Posterior cingulate gyrus (tissue), 11 donors: Measurements from ENCODE around the gene AGO4.
A peak's percentile ranks its signal among the peaks of the same experiment; 100 is the strongest.
"Not testable (repeated sequence)": the region's sequence is repeated elsewhere in the genome, so short reads cannot be mapped to it uniquely, and the experiment has no call there.

Source experiments
- DNase-seq, 10 donors: peaks; one replicate each; pipeline versions ENCODE4 v3.0.0 to v3.0.0-alpha.2; 2020 to 2021; ENCODE audit warnings: mixed read lengths in 3 of 10
- intact Hi-C: fragments of 100-400 bp; cut with DNase I; formaldehyde crosslinking; loops from one replicate; pipeline ENCODE4 v1.15.1; 2023

AGO4 gene

GRCh38 chr1:35809114-35810095, 1.6 kb downstream of the AGO4 start:
- intact Hi-C loops, result no loop called here
- DNase-seq, result no peak

- DNase-seq, result no peak
- intact Hi-C loops, result no loop called here
These were observed 2.5 kb downstream of the AGO4 start for GRCh38 chr1:35810096-35810881.

- DNase-seq, intact Hi-C loops: not testable (repeated sequence)
These were observed 4.9 kb downstream of the AGO4 start for GRCh38 chr1:35812754-35813153.

- DNase-seq, result no peak
- intact Hi-C loops, result no loop called here
These were observed 17.4 kb downstream of the AGO4 start for GRCh38 chr1:35825255-35825654.

- no peak for DNase-seq
- intact Hi-C loops, result no loop called here
These were observed 24.6 kb downstream of the AGO4 start for GRCh38 chr1:35832276-35832905.

- DNase-seq, result no peak
- intact Hi-C loops, result no loop called here
These were observed 25.6 kb downstream of the AGO4 start for GRCh38 chr1:35833395-35833794.

- intact Hi-C loops, result no loop called here
- DNase-seq, result peak in 6 of 10 donors; percentile 18 to 89 (median 50)
These were observed 26.4 kb downstream of the AGO4 start for GRCh38 chr1:35834218-35834617.

GRCh38 chr1:35835398-35835797, 27.6 kb downstream of the AGO4 start:
- DNase-seq, result no peak
- intact Hi-C loops, result no loop called here

GRCh38 chr1:35836734-35837133, 28.9 kb downstream of the AGO4 start:
- DNase-seq, result no peak
- intact Hi-C loops, result no loop called here

- intact Hi-C loops, result no loop called here
- no peak for DNase-seq
These were observed 31.0 kb downstream of the AGO4 start for GRCh38 chr1:35838693-35839245.

GRCh38 chr1:35844826-35845225, 37.0 kb downstream of the AGO4 start:
- DNase-seq, result no peak
- intact Hi-C loops, result no loop called here

GRCh38 chr1:35845766-35846165, 38.0 kb downstream of the AGO4 start:
- peak in 4 of 10 donors; percentile 8 to 79 (median 32) for DNase-seq
- intact Hi-C loops, result no loop called here

- DNase-seq, result no peak
- intact Hi-C loops, result no loop called here
These were observed 40.2 kb downstream of the AGO4 start for GRCh38 chr1:35847935-35848565.

- no peak for DNase-seq
- intact Hi-C loops, result no loop called here
These were observed 42.2 kb downstream of the AGO4 start for GRCh38 chr1:35850051-35850450.

- intact Hi-C loops, result no loop called here
- DNase-seq, result no peak
These were observed 42.9 kb downstream of the AGO4 start for GRCh38 chr1:35850716-35851115.

- no peak for DNase-seq
- intact Hi-C loops, result no loop called here
These were observed 43.5 kb downstream of the AGO4 start for GRCh38 chr1:35851132-35851869.

GRCh38 chr1:35852241-35852640, 44.4 kb downstream of the AGO4 start:
- no peak for DNase-seq
- intact Hi-C loops, result no loop called here

GRCh38 chr1:35854989-35855700, 47.3 kb downstream of the AGO4 start:
- intact Hi-C loops, result no loop called here
- DNase-seq, result no peak

GRCh38 chr1:35856964-35857363, 49.1 kb downstream of the AGO4 start:
- intact Hi-C loops, result no loop called here

More at GRCh38 chr1:35856964-35857363, 49.1 kb downstream of the AGO4 start:
- no peak for DNase-seq
